Dedifferentiated amniotic fluid mesenchymal stem cell (primary cell): ENCODE results near the gene ZMYND8.

Source experiments
- DNase-seq: peaks from one replicate; pipeline ENCODE4 v3.0.0-alpha.2; 2016; ENCODE audit errors: extremely low spot score

ZMYND8 gene

DNA sequence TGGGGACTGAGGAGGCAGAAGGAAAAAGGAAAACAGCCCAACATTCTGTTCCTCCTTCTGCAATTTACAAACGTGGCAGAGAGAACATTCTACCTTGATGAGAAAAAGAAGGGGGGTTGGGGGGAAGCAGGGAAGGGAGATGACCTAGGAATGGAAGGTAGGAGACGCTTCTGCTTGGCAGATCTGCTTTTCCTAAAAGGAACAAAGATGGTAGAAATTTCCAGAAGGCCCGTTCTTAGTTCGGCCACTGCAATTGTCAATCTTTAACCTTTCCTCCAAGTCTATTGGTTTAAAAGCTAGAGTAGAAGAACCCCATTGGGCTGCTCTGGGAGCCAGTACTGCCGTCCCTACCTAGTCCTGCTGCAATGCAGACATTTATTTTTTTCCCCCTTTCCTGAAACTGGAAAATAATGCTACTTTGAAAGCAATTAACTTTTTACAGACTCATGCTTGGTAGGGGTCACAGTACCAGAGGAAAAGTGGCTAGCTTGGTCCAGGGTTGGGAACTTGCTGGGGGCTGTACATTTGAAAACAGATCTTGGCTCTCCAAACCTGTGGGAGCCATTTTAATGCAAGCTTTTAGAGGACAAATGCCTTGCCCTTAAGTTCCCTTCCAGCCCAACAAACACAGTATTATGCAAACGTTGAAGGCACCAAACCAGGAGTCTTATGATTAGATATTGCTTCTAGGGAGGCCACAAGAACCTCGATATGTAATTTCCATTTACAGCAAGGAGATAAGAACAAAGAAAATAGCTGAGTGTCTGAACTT lies 2.6 kb downstream of the ZMYND8 start:
- no peak for DNase-seq

- DNase-seq, result no peak
These were observed 3.2 kb downstream of the ZMYND8 start for GRCh38 chr20:47353239-47353691.

GRCh38 chr20:47352332-47353238 lies 3.9 kb downstream of the ZMYND8 start:
- DNase-seq, result no peak

DNA sequence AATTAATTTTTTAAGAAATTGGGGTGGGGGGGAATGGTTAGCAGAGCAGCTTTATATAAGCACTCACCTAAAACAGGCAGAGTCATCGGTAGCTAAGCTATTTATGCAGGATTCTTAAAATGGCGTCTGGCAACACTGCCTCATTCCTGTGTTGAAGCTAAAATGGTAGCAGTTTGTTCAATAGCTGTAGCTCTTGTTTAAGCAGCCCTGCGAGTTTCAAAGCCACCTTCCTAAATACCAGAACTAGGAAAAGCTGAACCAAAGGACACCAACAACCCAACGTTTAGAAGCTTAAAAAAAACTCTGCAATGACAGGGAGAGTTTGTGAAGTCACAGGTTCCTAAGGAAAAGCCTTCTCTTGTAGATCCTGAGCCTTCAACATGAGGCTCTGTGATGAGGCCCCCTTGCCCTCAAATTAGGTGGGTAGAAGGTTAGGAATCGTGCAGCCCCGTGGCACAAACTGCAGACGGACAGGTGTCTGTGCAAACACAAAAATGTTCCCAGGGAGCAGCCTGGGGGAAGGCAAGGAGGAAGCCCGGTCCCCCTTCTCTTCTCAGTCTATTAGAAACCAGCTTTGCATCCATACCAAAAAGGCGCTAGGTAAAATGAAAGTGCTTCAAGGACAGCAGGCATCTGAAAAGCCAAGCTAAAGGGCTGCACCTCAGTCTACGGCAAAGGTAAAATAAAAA lies 4.7 kb downstream of the ZMYND8 start:
- DNase-seq, result no peak

DNA sequence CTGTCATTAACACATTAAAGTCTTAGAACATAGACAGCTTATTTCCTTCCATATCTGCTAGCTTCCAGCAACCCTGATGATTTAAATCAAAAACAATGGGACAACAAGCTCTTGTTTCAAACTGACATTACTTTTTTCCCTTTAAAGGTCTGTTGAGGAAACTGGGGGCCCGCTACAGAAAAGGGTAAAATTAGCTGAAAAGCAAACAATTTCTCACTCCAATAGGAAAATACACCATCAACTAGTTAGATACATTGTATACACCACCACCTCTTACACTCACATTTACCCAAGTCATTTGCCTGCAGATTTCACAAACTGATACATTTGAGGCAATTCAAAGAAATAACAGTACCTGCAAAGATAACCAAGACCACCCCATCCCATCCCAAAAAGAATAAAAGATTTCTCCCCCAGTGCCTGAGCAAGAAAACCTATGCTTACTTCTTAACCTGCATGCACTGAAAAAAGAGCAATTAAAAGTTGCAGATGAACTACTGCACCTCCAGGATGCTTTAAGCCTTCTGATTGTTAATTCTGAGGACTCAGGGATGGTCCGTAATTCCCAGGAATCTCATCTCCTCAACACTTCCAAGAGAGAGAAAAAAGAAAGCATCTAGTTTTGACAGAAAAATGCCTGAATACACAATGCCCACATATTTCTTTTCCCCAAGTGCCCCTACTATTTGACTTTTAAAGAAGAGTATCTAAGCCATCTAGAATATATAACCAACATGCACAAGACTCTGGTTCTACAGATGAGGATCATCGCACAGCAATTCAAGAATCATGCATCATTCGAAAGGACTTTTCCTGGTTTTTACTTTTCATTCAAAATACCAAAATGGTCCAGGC lies 5.6 kb downstream of the ZMYND8 start:
- no peak for DNase-seq

DNA sequence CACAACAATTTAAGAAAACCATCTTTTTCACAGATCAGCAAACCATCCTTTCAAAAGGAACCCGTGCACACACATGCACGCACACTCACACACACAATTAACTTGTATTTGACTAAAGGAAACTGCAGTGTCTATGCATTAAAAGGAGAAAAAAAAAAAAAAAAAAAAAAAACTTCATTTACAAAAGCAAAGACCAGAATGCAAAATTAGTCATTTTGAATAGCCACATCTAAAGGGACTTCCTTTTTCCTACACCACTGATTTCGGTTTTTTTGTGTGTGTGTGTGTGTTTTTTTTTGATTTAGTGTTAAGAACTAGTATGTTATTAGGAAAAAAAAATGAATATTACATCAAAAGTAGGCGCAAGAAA lies 6.3 kb downstream of the ZMYND8 start:
- DNase-seq, result no peak

GRCh38 chr20:47349365-47350180 lies 6.9 kb downstream of the ZMYND8 start:
- no peak for DNase-seq

DNA sequence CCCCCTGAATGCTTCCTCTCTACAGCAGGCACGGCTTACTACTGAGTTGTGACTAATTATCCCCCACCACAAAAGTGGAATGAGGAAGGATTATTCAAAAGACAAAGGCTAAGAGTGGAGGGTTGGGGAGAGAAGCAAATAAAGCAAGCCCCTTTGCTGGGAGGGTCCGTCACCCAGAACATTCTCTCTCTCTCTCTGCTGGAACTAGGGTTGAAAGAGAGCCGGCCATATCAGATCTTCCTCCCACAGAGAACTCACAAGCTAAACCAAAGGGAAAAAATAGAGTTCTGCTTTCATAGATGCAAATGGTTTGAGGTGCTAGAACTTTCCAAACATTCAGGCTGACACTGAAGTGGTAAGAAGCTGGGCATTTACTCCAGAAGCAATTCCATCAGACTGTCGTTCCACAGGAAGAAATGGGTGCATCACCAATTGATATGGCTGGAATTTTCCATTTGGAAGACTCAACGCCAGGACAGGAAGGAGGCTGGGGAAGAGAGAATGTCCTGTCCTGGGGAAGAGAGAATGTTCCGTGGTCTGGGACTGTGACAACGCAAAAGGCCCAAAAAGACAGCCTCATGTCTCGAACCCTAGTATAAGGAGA lies 7.9 kb downstream of the ZMYND8 start:
- DNase-seq, result no peak

DNA sequence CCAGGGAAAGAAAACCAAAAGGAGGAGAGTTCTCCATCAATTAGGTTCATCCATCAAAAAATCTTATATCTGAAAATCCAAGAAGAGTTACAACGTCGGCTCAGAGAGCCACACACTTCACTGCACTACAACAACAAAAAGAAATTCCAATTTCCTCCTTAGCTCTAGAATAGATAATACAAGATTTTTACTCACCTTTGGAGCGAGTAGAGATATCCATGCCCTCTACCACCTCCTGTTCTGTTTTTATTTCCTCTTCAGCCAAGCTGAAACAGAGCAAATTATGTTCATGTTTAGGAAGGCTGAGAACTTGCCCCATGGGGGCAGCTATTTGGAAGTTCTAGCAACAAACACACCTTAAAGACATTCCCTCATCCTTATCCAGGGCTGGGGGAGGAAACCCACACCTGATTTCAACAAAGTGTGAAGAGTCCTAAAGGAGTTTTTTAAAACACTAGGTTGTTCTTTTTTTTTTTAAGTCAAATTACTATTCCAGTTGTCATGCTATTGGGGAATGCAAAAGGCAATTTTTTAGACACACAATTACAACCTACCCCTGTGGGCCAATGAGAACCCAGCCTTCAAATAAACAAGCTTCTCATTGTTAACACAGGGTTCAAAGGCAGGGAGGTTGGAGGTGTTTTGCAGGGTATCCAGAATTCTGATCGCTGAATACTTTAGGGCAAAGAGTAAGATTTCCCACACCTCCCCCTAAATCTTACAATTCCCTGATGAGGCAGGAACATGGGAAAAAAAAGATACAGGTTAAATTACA lies 8.7 kb downstream of the ZMYND8 start:
- no peak for DNase-seq

DNA sequence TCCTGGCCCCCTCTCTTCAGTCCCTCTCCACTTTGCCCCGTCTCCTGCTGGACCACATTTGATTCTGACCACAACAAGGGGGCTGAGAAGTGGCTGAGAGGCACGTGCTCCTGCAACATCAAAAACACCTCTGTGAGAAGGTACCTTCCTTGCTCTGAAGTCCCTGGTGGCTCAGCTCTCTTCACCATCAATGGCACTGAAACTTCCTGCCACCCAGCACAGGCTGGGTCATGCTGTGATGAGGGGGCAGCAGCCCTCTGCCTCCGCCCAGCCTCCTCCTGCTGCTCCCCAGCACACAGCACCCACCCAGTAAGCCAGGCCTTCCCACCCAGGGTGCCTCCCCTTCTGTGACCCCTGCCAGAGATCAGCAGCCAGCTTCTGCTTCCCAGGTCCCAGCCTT lies 10.3 kb downstream of the ZMYND8 start:
- DNase-seq, result no peak

DNA sequence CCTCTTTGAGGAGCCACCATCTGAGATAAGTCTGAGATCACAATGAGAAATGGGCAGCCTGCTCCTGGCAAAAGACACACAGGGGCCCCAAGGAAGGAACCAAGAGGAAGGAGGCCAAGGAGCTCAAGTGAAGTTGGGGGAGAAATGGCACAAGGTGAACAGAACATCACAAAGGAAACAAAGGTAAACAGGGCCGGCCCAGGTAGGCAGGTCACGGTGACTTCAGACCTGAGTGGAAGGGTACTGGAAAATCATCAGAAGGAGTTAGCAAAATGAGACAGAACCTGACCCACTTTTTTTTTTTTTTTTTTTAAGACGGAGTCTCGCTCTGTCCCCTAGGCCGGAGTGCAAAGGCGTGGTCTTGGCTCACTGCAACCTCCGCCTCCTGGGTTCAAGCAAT lies 11.3 kb downstream of the ZMYND8 start:
- DNase-seq, result no peak

GRCh38 chr20:47343007-47343472 lies 13.5 kb downstream of the ZMYND8 start:
- DNase-seq, result no peak

GRCh38 chr20:47338131-47338628 lies 18.3 kb downstream of the ZMYND8 start:
- no peak for DNase-seq

DNA sequence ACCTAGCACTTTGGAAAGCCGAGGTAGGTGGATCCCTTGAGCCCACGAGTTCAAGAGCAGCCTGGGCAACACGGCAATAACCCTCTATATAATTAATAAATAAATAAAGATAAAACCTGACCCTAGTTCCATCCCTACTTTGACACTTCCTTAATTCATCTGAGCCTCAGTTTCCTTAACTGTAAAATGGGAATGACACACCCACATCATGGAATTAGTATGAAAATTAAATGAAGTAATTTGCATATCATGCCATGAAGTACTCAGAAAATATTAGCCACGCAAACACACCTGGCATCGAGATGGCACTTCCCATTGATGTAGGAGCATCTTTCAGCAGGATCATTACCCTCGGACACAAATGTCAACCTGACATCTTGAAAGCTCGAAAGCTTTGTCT lies 19.1 kb downstream of the ZMYND8 start:
- no peak for DNase-seq

GRCh38 chr20:47336129-47336754 lies 20.3 kb downstream of the ZMYND8 start:
- no peak for DNase-seq

DNA sequence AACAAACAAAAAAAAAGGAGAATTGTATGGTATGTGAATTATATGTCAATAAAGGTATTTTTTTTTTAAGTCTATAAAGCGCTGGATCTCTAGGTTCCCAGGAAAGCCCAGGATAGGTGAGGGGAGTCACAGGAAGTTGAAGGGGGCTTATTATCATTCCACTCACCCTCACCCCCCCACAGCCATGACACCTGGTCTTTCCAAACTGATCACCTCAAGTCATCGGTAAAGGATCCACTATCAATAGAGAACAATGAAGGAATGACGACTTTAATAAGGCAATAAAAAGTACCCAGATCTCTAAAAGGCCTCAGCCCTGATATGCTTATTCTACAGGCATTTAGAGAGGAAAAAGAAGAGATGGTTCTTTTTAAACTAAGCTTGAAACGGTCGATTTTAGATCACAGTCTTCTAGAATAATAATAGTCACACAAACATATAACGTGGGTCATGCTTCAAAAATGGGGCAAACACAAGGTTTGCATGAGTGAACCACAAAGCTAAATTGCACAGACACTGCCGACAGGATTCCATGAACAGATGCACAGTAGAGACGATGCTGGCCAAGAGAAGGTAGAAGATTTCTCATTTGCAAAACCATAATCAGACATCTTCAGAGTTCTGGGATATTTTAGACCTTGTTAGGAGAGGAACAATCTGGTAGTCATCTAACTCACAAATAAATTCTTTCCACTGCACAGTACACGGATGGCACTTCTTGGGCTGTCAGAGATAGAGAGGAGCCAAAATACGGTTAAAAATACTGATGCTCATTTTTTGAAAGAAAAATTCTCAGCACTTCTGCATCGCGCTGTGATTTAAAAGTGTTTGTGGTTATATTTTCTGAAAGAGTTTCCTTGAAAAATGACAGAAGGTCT lies 21.0 kb downstream of the ZMYND8 start:
- DNase-seq, result no peak

GRCh38 chr20:47334022-47334551 lies 22.4 kb downstream of the ZMYND8 start:
- DNase-seq, result peak; percentile 87
